SH-SY5Y (cell line): ENCODE results near the gene PHLPP1.

Source experiments
- GATA2 ChIP-seq: IDR thresholded peaks from 2 replicates; pipeline ENCODE4 v1.6.1; 2011; ENCODE audit warnings: mild to moderate bottlenecking, low read depth, low read length
- GATA3 ChIP-seq: IDR thresholded peaks from 2 replicates; pipeline ENCODE4 v1.6.1; 2011; ENCODE audit warnings: low read depth, mild to moderate bottlenecking, low read length, moderate library complexity

DNA sequence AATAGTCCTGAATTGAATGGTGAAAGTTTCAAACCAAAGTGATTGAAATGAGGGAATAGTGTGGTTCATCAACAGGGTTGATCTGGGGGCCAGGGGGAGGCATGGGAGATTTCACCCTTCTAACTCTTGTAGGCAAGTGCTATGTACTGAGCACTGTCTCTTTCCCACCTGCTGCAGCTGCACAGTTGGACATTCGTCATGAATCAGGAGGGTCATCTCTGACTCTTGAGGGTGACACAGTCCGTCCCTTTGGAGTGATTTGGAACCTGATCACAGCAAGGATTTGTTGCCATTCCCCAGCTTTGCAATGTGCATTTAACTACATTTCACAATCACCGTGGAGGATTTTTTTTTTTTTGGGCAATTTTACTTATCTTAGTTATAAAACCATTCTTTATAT lies 224.6 kb downstream of the PHLPP1 start:
- TF ChIP-seq GATA3 (no peak), GATA2 (no peak)
